ENCODE results near the gene TDRD9.
"Not testable (repeated sequence)": the region's sequence is repeated elsewhere in the genome, so short reads cannot be mapped to it uniquely, and the experiment has no call there.

DNA sequence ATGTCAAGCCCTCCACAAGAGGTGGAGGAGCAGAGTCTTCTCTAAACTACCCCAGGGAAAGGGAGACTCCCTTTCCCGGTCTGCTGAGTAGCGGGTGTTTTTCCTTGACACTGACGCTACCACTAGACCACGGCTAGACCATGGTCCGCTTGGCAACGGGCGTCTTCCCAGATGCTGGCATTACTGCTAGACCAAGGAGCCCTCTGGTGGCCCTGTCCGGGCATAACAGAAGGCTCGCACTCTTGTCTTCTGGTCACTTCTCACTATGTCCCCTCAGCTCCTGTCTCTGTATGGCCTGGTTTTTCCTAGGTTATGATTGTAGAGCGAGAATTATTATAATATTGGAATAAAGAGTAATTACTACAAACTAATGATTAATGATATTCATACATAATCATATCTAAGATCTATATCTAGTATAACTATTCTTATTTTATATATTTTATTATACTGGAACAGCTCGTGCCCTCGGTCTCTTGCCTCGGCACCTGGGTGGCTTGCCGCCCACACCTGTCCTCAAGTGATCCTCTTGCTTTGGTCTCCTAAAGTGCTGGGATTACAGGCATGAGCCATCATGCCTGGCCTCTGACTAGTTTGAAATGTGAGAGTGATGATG, 52.5 kb downstream of the TDRD9 start:
- TF ChIP-seq POLR2AphosphoS5 (IDR thresholded peaks at IDR 0.05; ENCODE audit: borderline replicate concordance, low read depth, low read length); FOXP2 (optimal IDR thresholded peaks at IDR 0.05; ENCODE audit: control extremely low read depth, extremely low read length, insufficient read depth); EZH2 (IDR thresholded peaks at IDR 0.05): not testable (repeated sequence)
